Activated T-cell treated with anti-CD3 and anti-CD28 coated beads, Interleukin-2, amount 50 U/mL, for 24 hours (primary cell): Measurements from ENCODE around the gene TNFAIP8.
A peak's percentile ranks its signal among the peaks of the same experiment; 100 is the strongest.

Experiments used
- DNase-seq: peaks from one replicate; pipeline ENCODE4 v3.0.0-alpha.2; 2020
- H3K27ac Mint-ChIP-seq: 2 replicates; pipeline ENCODE4 v1.8.0; 2020; ENCODE audit warnings: mild to moderate bottlenecking, mixed read lengths
- H3K27me3 Mint-ChIP-seq: 2 replicates; pipeline ENCODE4 v1.8.0; 2020; ENCODE audit warnings: mixed read lengths
- H3K36me3 Mint-ChIP-seq: 2 replicates; pipeline ENCODE4 v1.8.0; 2020; ENCODE audit warnings: low read depth, mixed read lengths
- H3K4me1 Mint-ChIP-seq: 2 replicates; pipeline ENCODE4 v1.8.0; 2020; ENCODE audit warnings: low read depth, mixed read lengths
- H3K4me3 Mint-ChIP-seq: 2 replicates; pipeline ENCODE4 v1.8.0; 2020; ENCODE audit warnings: mild to moderate bottlenecking, moderate library complexity, mixed read lengths
- H3K9me3 Mint-ChIP-seq: 2 replicates; pipeline ENCODE4 v1.8.0; 2020; ENCODE audit warnings: mixed read lengths

The TNFAIP8 gene

GRCh38 chr5:119396030-119396664, 40.3 kb downstream of the TNFAIP8 start:
- peak overlapping the region; percentile 96 for H3K27ac Mint-ChIP-seq
- peak overlapping the region; percentile 30 for H3K4me3 Mint-ChIP-seq
- H3K27me3 Mint-ChIP-seq, result no peaks in the 10 kb centered on the region
- peaks cover 96% of the 10 kb centered on the region for H3K4me1 Mint-ChIP-seq
- H3K36me3 Mint-ChIP-seq, result peaks cover 79% of the 10 kb centered on the region
- DNase-seq, result no peak
- H3K9me3 Mint-ChIP-seq, result peaks cover 2% of the 10 kb centered on the region

GRCh38 chr5:119397518-119398380, 41.9 kb downstream of the TNFAIP8 start:
- H3K27me3 Mint-ChIP-seq, result no peaks in the 10 kb centered on the region
- H3K27ac Mint-ChIP-seq, result peak overlapping the region; percentile 96
- peaks cover 91% of the 10 kb centered on the region for H3K4me1 Mint-ChIP-seq
- peaks cover 2% of the 10 kb centered on the region for H3K9me3 Mint-ChIP-seq
- no peak for DNase-seq
- peak overlapping the region; percentile 35 for H3K4me3 Mint-ChIP-seq
- peaks cover 63% of the 10 kb centered on the region for H3K36me3 Mint-ChIP-seq

GRCh38 chr5:119398727-119399466, 43.1 kb downstream of the TNFAIP8 start:
- H3K4me3 Mint-ChIP-seq, result no peak overlapping the region
- H3K4me1 Mint-ChIP-seq, result peaks cover 82% of the 10 kb centered on the region
- H3K27ac Mint-ChIP-seq, result peak overlapping the region; percentile 96

GRCh38 chr5:119400245-119400644, 44.4 kb downstream of the TNFAIP8 start:
- Mint-ChIP-seq H3K27ac (peak overlapping the region; percentile 96), H3K27me3 (no peaks in the 10 kb centered on the region)

More at GRCh38 chr5:119398727-119399466, 43.1 kb downstream of the TNFAIP8 start:
- Mint-ChIP-seq H3K36me3 (peaks cover 51% of the 10 kb centered on the region), H3K27me3 (no peaks in the 10 kb centered on the region), H3K9me3 (peaks cover 2% of the 10 kb centered on the region)
- no peak for DNase-seq

GRCh38 chr5:119402081-119402480, 46.3 kb downstream of the TNFAIP8 start:
- Mint-ChIP-seq H3K4me3 (no peak overlapping the region), H3K36me3 (peaks cover 21% of the 10 kb centered on the region), H3K27me3 (no peaks in the 10 kb centered on the region), H3K9me3 (no peaks in the 10 kb centered on the region), H3K4me1 (peaks cover 63% of the 10 kb centered on the region), H3K27ac (peak overlapping the region; percentile 66)
- DNase-seq, result no peak

More at GRCh38 chr5:119400245-119400644, 44.4 kb downstream of the TNFAIP8 start:
- H3K36me3 Mint-ChIP-seq, result peaks cover 38% of the 10 kb centered on the region
- no peak for DNase-seq
- H3K4me3 Mint-ChIP-seq, result no peak overlapping the region
- H3K9me3 Mint-ChIP-seq, result no peaks in the 10 kb centered on the region
- peaks cover 73% of the 10 kb centered on the region for H3K4me1 Mint-ChIP-seq

- no peak overlapping the region for H3K4me3 Mint-ChIP-seq
- peaks cover 59% of the 10 kb centered on the region for H3K4me1 Mint-ChIP-seq
Measured at GRCh38 chr5:119402555-119402954, 46.7 kb downstream of the TNFAIP8 start.

GRCh38 chr5:119404033-119404432, 48.2 kb downstream of the TNFAIP8 start:
- H3K9me3 Mint-ChIP-seq, result no peaks in the 10 kb centered on the region
- DNase-seq, result no peak
- peaks cover 47% of the 10 kb centered on the region for H3K4me1 Mint-ChIP-seq
- no peaks in the 10 kb centered on the region for H3K27me3 Mint-ChIP-seq
- no peak overlapping the region for H3K27ac Mint-ChIP-seq
- H3K36me3 Mint-ChIP-seq, result peaks cover 5% of the 10 kb centered on the region
- H3K4me3 Mint-ChIP-seq, result no peak overlapping the region

More at GRCh38 chr5:119402555-119402954, 46.7 kb downstream of the TNFAIP8 start:
- Mint-ChIP-seq H3K36me3 (peaks cover 16% of the 10 kb centered on the region), H3K9me3 (no peaks in the 10 kb centered on the region), H3K27me3 (no peaks in the 10 kb centered on the region), H3K27ac (no peak overlapping the region)
- DNase-seq, result no peak

GRCh38 chr5:119405419-119405818, 49.6 kb downstream of the TNFAIP8 start:
- Mint-ChIP-seq H3K27ac (no peak overlapping the region), H3K9me3 (no peaks in the 10 kb centered on the region), H3K4me1 (peaks cover 47% of the 10 kb centered on the region), H3K4me3 (no peak overlapping the region), H3K36me3 (no peaks in the 10 kb centered on the region), H3K27me3 (no peaks in the 10 kb centered on the region)
- DNase-seq, result no peak

GRCh38 chr5:119406551-119407110, 50.8 kb downstream of the TNFAIP8 start:
- no peak for DNase-seq
- Mint-ChIP-seq H3K36me3 (no peaks in the 10 kb centered on the region), H3K27me3 (no peaks in the 10 kb centered on the region), H3K27ac (no peak overlapping the region), H3K9me3 (no peaks in the 10 kb centered on the region), H3K4me3 (no peak overlapping the region), H3K4me1 (peaks cover 51% of the 10 kb centered on the region)

- Mint-ChIP-seq H3K4me3 (no peak overlapping the region), H3K36me3 (no peaks in the 10 kb centered on the region), H3K27me3 (no peaks in the 10 kb centered on the region), H3K27ac (peak overlapping the region; percentile 46), H3K9me3 (no peaks in the 10 kb centered on the region), H3K4me1 (peaks cover 50% of the 10 kb centered on the region)
- no peak for DNase-seq
Measured at GRCh38 chr5:119409235-119409815, 53.5 kb downstream of the TNFAIP8 start.

- no peak for DNase-seq
- Mint-ChIP-seq H3K36me3 (no peaks in the 10 kb centered on the region), H3K4me3 (no peak overlapping the region), H3K27me3 (no peaks in the 10 kb centered on the region), H3K9me3 (no peaks in the 10 kb centered on the region), H3K4me1 (peaks cover 45% of the 10 kb centered on the region), H3K27ac (peak overlapping the region; percentile 90)
Measured at GRCh38 chr5:119410448-119411159, 54.8 kb downstream of the TNFAIP8 start.

GRCh38 chr5:119411361-119412278, 55.8 kb downstream of the TNFAIP8 start:
- Mint-ChIP-seq H3K36me3 (no peaks in the 10 kb centered on the region), H3K4me1 (peaks cover 41% of the 10 kb centered on the region), H3K9me3 (no peaks in the 10 kb centered on the region), H3K4me3 (peak overlapping the region; percentile 79), H3K27ac (peak overlapping the region; percentile 90), H3K27me3 (no peaks in the 10 kb centered on the region)
- peak; percentile 63 for DNase-seq
